Muscle of leg (tissue), 11 donors: Measurements from ENCODE around the gene GBE1. TPM values are rescaled to one million over a fixed set of nuclear protein-coding genes. Genes with fewer than 3 reads are reported as not detected.

Experiments used
- DNase-seq: peaks from one replicate; pipeline ENCODE4 v3.0.0; 2013
- H3K27ac ChIP-seq: one replicate; pipeline ENCODE4 v1.5.1; 2013; ENCODE audit warnings: mild to moderate bottlenecking, low read length, control low read depth
- H3K27me3 ChIP-seq: one replicate; pipeline ENCODE4 v1.6.1; 2013; ENCODE audit warnings: low read length; ENCODE audit not compliant: control insufficient read depth, insufficient read depth
- H3K36me3 ChIP-seq: one replicate; pipeline ENCODE4 v1.6.1; 2013; ENCODE audit warnings: low read length; ENCODE audit not compliant: control insufficient read depth, insufficient read depth
- H3K4me1 ChIP-seq: one replicate; pipeline ENCODE4 v1.6.1; 2013; ENCODE audit warnings: low read length; ENCODE audit not compliant: control insufficient read depth, insufficient read depth
- H3K4me3 ChIP-seq: one replicate; pipeline ENCODE4 v1.5.1; 2013; ENCODE audit warnings: low read length, control low read depth
- H3K9me3 ChIP-seq: replicated peaks from 2 replicates; pipeline ENCODE4 v1.6.1; 2013; ENCODE audit warnings: low read depth, low read length; ENCODE audit not compliant: control insufficient read depth
- WGBS: methylation state at CpG from one replicate; pipeline ENCODE4 v1.1.5; 2013; ENCODE audit warnings: missing lambda C conversion rate; ENCODE audit not compliant: insufficient coverage; 5-methylcytosine and 5-hydroxymethylcytosine counted together
- polyA plus RNA-seq, 8 donors: library from polyadenylated mRNA; unstranded; fragments of 120-200 nt; gene quantifications; one replicate each; pipeline versions ENCODE4 v1.2.1 to v1.2.3, GENCODE V29; 2013; ENCODE audit warnings: inconsistent platforms in 1 of 8, low replicate concordance in 1 of 8; ENCODE audit not compliant: insufficient read length in 8 of 8, insufficient read depth in 1 of 8
- total RNA-seq: library from RNA; stranded (reverse); fragments of 120-200 nt; gene quantifications from one replicate; pipeline ENCODE4 v1.2.4, GENCODE V29; 2013

GBE1 gene
- total and polyA plus RNA-seq, 9 donors = 8.1 to 11.2 (median 9.7) TPM

- Histone ChIP-seq H3K4me1 (no peaks in the 10 kb centered on the region), H3K9me3 (no peaks in the 10 kb centered on the region), H3K27ac (no peak overlapping the region), H3K36me3 (no peaks in the 10 kb centered on the region), H3K27me3 (no peaks in the 10 kb centered on the region), H3K4me3 (no peak overlapping the region)
- no peak for DNase-seq
- WGBS = 80% methylated on average over 1 of the region's 3 CpGs
Measured at GRCh38 chr3:81468391-81468790, 293.1 kb downstream of the GBE1 start.

GRCh38 chr3:81466201-81466560, 295.3 kb downstream of the GBE1 start:
- WGBS = 67% methylated on average over 1 of the region's 1 CpG

GRCh38 chr3:81465510-81466200, 295.8 kb downstream of the GBE1 start:
- H3K27ac ChIP-seq = no peak overlapping the region
- H3K36me3 ChIP-seq = no peaks in the 10 kb centered on the region
- WGBS = 94% methylated on average over 2 of the region's 7 CpGs

More at GRCh38 chr3:81466201-81466560, 295.3 kb downstream of the GBE1 start:
- Histone ChIP-seq H3K36me3 (no peaks in the 10 kb centered on the region), H3K4me3 (no peak overlapping the region), H3K27ac (no peak overlapping the region), H3K9me3 (no peaks in the 10 kb centered on the region), H3K27me3 (no peaks in the 10 kb centered on the region), H3K4me1 (no peaks in the 10 kb centered on the region)
- no peak for DNase-seq

GRCh38 chr3:81463781-81464180, 297.7 kb downstream of the GBE1 start:
- Histone ChIP-seq H3K36me3 (no peaks in the 10 kb centered on the region), H3K9me3 (no peaks in the 10 kb centered on the region), H3K27ac (no peak overlapping the region), H3K4me3 (no peak overlapping the region), H3K4me1 (no peaks in the 10 kb centered on the region), H3K27me3 (no peaks in the 10 kb centered on the region)
- no CpG with 5 or more reads among the region's 3 CpGs for WGBS
- DNase-seq = no peak

More at GRCh38 chr3:81465510-81466200, 295.8 kb downstream of the GBE1 start:
- no peak for DNase-seq
- Histone ChIP-seq H3K9me3 (no peaks in the 10 kb centered on the region), H3K4me1 (no peaks in the 10 kb centered on the region), H3K27me3 (no peaks in the 10 kb centered on the region), H3K4me3 (no peak overlapping the region)

- 55% methylated on average over 4 of the region's 4 CpGs for WGBS
- no peaks in the 10 kb centered on the region for H3K36me3 ChIP-seq
- no peaks in the 10 kb centered on the region for H3K4me1 ChIP-seq
- no peaks in the 10 kb centered on the region for H3K9me3 ChIP-seq
- H3K4me3 ChIP-seq = no peak overlapping the region
- no peaks in the 10 kb centered on the region for H3K27me3 ChIP-seq
- no peak for DNase-seq
- H3K27ac ChIP-seq = no peak overlapping the region
Measured at GRCh38 chr3:81462921-81463320, 298.5 kb downstream of the GBE1 start.

- Histone ChIP-seq H3K4me1 (no peaks in the 10 kb centered on the region), H3K9me3 (no peaks in the 10 kb centered on the region), H3K27me3 (no peaks in the 10 kb centered on the region), H3K4me3 (no peak overlapping the region), H3K36me3 (no peaks in the 10 kb centered on the region), H3K27ac (no peak overlapping the region)
- no peak for DNase-seq
Measured at GRCh38 chr3:81459733-81460132, 301.7 kb downstream of the GBE1 start.

- H3K27me3 ChIP-seq = no peaks in the 10 kb centered on the region
- H3K9me3 ChIP-seq = no peaks in the 10 kb centered on the region
- DNase-seq = no peak
- H3K4me3 ChIP-seq = no peak overlapping the region
- no peak overlapping the region for H3K27ac ChIP-seq
- H3K36me3 ChIP-seq = no peaks in the 10 kb centered on the region
- no peaks in the 10 kb centered on the region for H3K4me1 ChIP-seq
Measured at GRCh38 chr3:81452418-81452817, 309.0 kb downstream of the GBE1 start.

- no peak for DNase-seq
- no peaks in the 10 kb centered on the region for H3K4me1 ChIP-seq
- H3K27ac ChIP-seq = no peak overlapping the region
- no peaks in the 10 kb centered on the region for H3K27me3 ChIP-seq
- H3K36me3 ChIP-seq = no peaks in the 10 kb centered on the region
- H3K4me3 ChIP-seq = no peak overlapping the region
- H3K9me3 ChIP-seq = no peaks in the 10 kb centered on the region
Measured at GRCh38 chr3:81451611-81452010, 309.8 kb downstream of the GBE1 start.

- H3K36me3 ChIP-seq = no peaks in the 10 kb centered on the region
- no peak overlapping the region for H3K4me3 ChIP-seq
- no peaks in the 10 kb centered on the region for H3K27me3 ChIP-seq
- no peaks in the 10 kb centered on the region for H3K9me3 ChIP-seq
- no peak for DNase-seq
- no peak overlapping the region for H3K27ac ChIP-seq
- no peaks in the 10 kb centered on the region for H3K4me1 ChIP-seq
- 67% methylated on average over 1 of the region's 2 CpGs for WGBS
Measured at GRCh38 chr3:81451140-81451539, 310.3 kb downstream of the GBE1 start.

- WGBS = no CpG with 5 or more reads among the region's 1 CpG
- no peak for DNase-seq
- Histone ChIP-seq H3K36me3 (no peaks in the 10 kb centered on the region), H3K27ac (no peak overlapping the region), H3K4me3 (no peak overlapping the region), H3K27me3 (no peaks in the 10 kb centered on the region), H3K4me1 (no peaks in the 10 kb centered on the region), H3K9me3 (no peaks in the 10 kb centered on the region)
Measured at GRCh38 chr3:81446806-81447205, 314.6 kb downstream of the GBE1 start.

GRCh38 chr3:81445712-81446111, 315.7 kb downstream of the GBE1 start:
- Histone ChIP-seq H3K9me3 (no peaks in the 10 kb centered on the region), H3K27me3 (no peaks in the 10 kb centered on the region), H3K27ac (no peak overlapping the region), H3K36me3 (no peaks in the 10 kb centered on the region), H3K4me3 (no peak overlapping the region), H3K4me1 (no peaks in the 10 kb centered on the region)
- 93% methylated on average over 3 of the region's 4 CpGs for WGBS
- DNase-seq = no peak
